Measurements from ENCODE around the gene GPX5.
"Not testable (repeated sequence)": the region's sequence is repeated elsewhere in the genome, so short reads cannot be mapped to it uniquely, and the experiment has no call there.

GPX5 gene

GRCh38 chr6:28512387-28512786 is 13.3 kb upstream of the GPX5 start:
- not testable (repeated sequence) for DNase-seq (ENCODE audit: low read depth in 2 of 3, low spot score in 2 of 3)

- no peak for DNase-seq (ENCODE audit: low read depth in 2 of 3, low spot score in 2 of 3)
Observed at GRCh38 chr6:28515676-28516075, 10.0 kb upstream of the GPX5 start, which contains the start of gene GPX6. Gene GPX6 (minus strand): TSS chr6:28515793. CDS start chr6:28515743, 50 bp downstream.

GRCh38 chr6:28517964-28518363 is 7.7 kb upstream of the GPX5 start:
- DNase-seq (ENCODE audit: low read depth in 2 of 3, low spot score in 2 of 3), result no peak

- DNase-seq (ENCODE audit: low read depth in 2 of 3, low spot score in 2 of 3), result no peak
Observed at GRCh38 chr6:28522594-28523240, 3.0 kb upstream of the GPX5 start.

GRCh38 chr6:28523241-28523622 is 2.4 kb upstream of the GPX5 start:
- no peak for DNase-seq (ENCODE audit: low read depth in 2 of 3, low spot score in 2 of 3)

- no peak for DNase-seq (ENCODE audit: low read depth in 2 of 3, low spot score in 2 of 3)
Observed at GRCh38 chr6:28530777-28531176, 5.1 kb downstream of the GPX5 start.

- no peak for DNase-seq (ENCODE audit: low read depth in 2 of 3, low spot score in 2 of 3)
Observed at GRCh38 chr6:28531479-28532128, 5.9 kb downstream of the GPX5 start.

- DNase-seq (ENCODE audit: low read depth in 2 of 3, low spot score in 2 of 3), result no peak
Observed at GRCh38 chr6:28534306-28534705, 8.6 kb downstream of the GPX5 start.

GRCh38 chr6:28534875-28535274 is 9.2 kb downstream of the GPX5 start:
- DNase-seq (ENCODE audit: low read depth in 2 of 3, low spot score in 2 of 3), result no peak

- DNase-seq (ENCODE audit: low read depth in 2 of 3, low spot score in 2 of 3), result no peak
Observed at GRCh38 chr6:28537065-28537464, 11.4 kb downstream of the GPX5 start.

GRCh38 chr6:28537509-28538140 is 11.9 kb downstream of the GPX5 start:
- no peak for DNase-seq (ENCODE audit: low read depth in 2 of 3, low spot score in 2 of 3)

- DNase-seq (ENCODE audit: low read depth in 2 of 3, low spot score in 2 of 3), result no peak
Observed at GRCh38 chr6:28541996-28542395, 16.3 kb downstream of the GPX5 start.

GRCh38 chr6:28542440-28543296 is 17.0 kb downstream of the GPX5 start:
- peak in 2 of 3 experiments; percentile 12 to 58 for DNase-seq (ENCODE audit: low read depth in 2 of 3, low spot score in 2 of 3)

GRCh38 chr6:28543651-28544610 is 18.2 kb downstream of the GPX5 start:
- peak in 1 of 3 experiments; percentile 5 for DNase-seq (ENCODE audit: low read depth in 2 of 3, low spot score in 2 of 3)

GRCh38 chr6:28545955-28546354 is 20.3 kb downstream of the GPX5 start:
- no peak for DNase-seq (ENCODE audit: low read depth in 2 of 3, low spot score in 2 of 3)

GRCh38 chr6:28547003-28547402 is 21.3 kb downstream of the GPX5 start:
- not testable (repeated sequence) for DNase-seq (ENCODE audit: low read depth in 2 of 3, low spot score in 2 of 3)

- DNase-seq (ENCODE audit: low read depth in 2 of 3, low spot score in 2 of 3), result no peak
Observed at GRCh38 chr6:28551891-28552666, 26.4 kb downstream of the GPX5 start.

GRCh38 chr6:28553384-28553985 is 27.8 kb downstream of the GPX5 start:
- no peak for DNase-seq (ENCODE audit: low read depth in 2 of 3, low spot score in 2 of 3)

Measured in activated CD8-positive, alpha-beta memory T cell treated with anti-CD3 and anti-CD28 coated beads for 48 hours (primary cell).